HuH-7.5 (cell line): ENCODE measurements around the gene PRDM16.

Experiments
- DNase-seq: peaks from one replicate; pipeline ENCODE4 v3.0.0; 2011; ENCODE audit warnings: low spot score

PRDM16 gene

GRCh38 chr1:3183411-3183810, 114.4 kb downstream of the PRDM16 start:
- no peak for DNase-seq

DNA sequence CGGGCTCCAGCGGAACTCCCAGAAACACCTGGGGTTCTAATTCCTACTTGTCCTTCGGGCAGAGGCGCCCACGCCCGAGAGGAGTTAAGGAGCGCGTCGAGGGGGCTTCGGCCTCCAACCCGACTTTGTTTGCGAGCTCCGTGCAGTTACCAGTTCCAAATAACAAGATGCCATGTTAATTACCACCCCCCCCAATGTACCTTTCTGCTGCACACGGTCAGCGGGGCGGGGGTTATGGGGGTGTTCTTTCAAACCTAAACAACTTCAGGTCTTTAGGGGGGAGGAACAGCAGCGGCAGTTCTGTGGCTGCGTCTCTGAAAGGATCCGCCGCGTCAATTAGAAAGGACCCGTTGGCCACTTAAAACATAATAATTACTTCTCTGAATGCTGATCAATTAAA, 114.8 kb downstream of the PRDM16 start:
- no peak for DNase-seq

GRCh38 chr1:3184666-3185065, 115.7 kb downstream of the PRDM16 start:
- no peak for DNase-seq

DNA sequence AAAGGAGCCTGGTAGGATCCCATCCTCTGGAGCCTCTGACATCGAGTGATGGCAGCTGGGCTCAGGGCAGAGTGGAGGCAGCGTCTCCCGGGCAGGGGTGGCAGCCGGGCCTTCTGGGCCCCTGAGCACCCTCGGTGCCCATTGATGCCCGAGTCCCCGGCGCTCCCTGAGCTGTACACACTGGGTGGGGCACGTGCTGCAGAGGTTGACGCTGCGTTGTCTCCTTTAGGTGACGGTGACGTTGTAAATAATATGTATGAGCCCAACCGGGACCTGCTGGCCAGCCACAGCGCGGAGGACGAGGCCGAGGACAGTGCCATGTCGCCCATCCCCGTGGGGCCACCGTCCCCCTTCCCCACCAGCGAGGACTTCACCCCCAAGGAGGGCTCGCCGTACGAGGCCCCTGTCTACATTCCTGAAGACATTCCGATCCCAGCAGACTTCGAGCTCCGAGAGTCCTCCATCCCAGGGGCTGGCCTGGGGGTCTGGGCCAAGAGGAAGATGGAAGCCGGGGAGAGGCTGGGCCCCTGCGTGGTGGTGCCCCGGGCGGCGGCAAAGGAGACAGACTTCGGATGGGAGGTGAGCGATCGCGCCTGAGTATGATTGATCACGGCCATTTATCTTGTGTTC, 117.0 kb downstream of the PRDM16 start:
- DNase-seq = no peak

- DNase-seq = no peak
Measured at GRCh38 chr1:3186526-3186921, 117.5 kb downstream of the PRDM16 start.

- no peak for DNase-seq
Measured at GRCh38 chr1:3187415-3188149, 118.6 kb downstream of the PRDM16 start.

DNA sequence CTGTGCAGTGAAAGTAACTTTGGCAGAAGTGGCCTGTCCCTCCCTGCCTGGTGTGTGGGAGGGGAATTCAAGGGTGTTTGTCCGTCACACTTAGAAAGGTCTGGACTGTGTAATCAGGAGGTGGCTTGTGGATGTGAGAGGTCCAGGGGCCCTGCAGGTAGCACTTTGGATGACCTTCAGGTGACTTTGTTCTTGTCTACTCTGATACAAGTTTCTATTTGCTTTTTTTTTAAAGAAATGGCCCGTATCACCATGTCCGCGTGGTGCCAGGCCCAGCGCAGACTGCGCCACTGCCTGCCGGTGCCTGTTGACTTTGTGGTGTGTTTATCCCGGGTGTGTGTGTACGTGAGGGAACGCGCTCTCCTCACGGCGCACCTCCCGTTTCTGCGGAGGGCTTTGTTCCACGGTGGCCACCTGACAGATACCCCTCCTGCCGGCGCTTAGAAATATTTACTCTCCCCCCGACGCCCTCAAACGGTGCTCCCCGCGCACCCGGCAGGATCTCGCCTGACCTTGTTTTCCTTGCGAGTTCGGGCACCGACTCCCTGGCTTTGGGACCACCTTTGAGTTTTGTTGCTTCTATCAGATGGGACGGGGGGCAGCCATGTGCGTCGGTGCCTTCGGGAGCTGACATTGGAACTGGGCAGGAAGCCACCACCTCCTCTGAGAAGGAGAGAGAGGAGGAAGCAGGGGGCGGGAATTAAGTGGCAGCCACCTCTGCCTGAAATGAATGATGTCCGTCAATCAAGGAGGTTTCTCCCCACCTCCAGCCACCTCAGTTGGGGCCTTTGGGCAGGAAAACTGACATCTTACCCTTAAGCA, 119.4 kb downstream of the PRDM16 start:
- no peak for DNase-seq

DNA sequence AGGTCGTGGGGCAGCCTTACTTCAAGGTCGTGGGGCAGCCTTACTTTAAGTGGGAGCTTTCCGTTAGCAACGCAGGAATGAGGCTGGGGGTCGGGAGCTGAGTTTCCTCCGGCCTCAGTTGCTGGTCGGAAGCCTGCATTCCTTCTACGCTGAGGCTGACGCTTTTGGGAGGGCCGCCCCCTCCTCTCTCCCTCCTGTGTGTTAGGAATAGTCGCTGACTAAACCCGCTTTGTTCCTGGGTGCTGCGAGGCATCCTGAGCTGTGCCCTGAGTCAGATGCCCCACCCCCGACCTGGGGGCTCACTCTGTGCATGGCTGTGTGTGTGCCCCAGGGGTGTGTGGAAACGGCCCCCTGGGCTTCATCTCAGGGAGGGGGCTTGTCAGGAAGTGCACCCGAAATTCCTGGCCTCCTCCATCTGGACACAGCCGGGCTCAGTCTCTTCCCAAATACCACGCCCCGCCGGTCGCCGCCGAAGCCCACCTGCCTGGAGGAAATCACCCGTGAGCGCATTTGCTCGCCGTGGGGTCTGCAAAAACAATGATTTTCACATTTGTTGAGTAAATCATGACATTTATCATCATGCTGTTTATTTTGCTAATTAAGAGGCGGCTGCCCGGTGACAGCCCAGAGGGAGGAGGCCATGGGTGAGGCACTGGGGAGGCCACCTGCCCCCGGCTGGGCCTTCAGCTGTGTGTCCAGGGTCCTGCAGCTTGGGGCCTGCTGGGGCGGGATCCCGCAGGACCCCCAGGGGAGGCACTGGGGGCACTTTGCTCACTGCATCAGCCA, 121.4 kb downstream of the PRDM16 start:
- DNase-seq = no peak

- DNase-seq = peak; percentile 92
Measured at GRCh38 chr1:3192361-3192760, 123.4 kb downstream of the PRDM16 start.

- DNase-seq = no peak
Measured at GRCh38 chr1:3192825-3193224, 123.8 kb downstream of the PRDM16 start.

DNA sequence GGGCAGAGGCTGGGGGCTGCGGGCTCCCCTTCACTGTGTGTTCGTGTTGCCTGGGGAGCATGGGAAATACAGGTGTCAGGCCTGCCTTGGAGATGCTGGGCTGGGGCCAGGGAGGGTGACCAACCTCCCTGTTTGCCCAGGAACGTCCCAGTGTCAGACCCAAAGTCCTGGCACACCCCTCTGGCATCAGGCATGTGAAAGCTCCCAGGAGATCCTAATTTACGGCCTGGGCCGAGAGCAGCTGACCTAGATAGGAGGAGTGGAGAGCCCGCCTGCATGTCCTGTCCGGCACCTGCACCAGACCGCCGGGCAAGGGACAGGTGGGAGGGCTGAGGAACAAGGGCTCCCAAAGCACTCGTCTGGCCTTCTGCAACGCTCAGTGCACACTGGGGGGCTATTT, 124.8 kb downstream of the PRDM16 start:
- no peak for DNase-seq

GRCh38 chr1:3194760-3195479, 125.9 kb downstream of the PRDM16 start:
- DNase-seq = no peak

- DNase-seq = no peak
Measured at GRCh38 chr1:3195480-3195815, 126.4 kb downstream of the PRDM16 start.

DNA sequence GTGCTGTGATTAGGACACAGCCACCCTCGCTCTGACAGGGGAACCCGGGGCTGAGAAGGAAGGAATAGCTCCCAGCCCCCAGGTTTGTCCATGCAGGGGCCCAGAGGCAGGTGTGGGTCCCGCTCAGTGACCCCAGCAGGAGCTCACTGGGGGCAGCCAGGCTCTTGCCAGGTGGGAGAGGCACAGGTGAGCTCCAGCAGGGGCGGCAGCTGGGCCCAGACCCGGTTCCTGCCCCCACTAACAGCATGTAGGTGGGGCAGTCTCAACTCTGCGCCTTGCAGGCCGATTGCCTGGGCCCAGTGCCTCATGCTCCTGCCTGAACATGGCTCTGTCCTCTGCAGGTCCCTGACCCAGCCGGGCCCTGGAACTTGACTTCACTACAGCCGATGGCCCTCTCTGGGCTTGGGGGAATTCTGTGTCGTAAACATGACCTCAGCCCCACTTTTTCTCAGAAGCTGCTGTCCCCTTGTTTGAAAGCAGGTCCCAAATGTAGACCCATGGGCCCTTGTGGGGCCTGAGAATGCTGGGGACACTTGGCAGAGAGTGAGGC, 127.0 kb downstream of the PRDM16 start:
- DNase-seq = no peak

- no peak for DNase-seq
Measured at GRCh38 chr1:3196577-3197245, 127.7 kb downstream of the PRDM16 start.

- DNase-seq = peak; percentile 79
Measured at GRCh38 chr1:3197781-3198316, 128.8 kb downstream of the PRDM16 start.

GRCh38 chr1:3198371-3199271, 129.6 kb downstream of the PRDM16 start:
- DNase-seq = no peak

DNA sequence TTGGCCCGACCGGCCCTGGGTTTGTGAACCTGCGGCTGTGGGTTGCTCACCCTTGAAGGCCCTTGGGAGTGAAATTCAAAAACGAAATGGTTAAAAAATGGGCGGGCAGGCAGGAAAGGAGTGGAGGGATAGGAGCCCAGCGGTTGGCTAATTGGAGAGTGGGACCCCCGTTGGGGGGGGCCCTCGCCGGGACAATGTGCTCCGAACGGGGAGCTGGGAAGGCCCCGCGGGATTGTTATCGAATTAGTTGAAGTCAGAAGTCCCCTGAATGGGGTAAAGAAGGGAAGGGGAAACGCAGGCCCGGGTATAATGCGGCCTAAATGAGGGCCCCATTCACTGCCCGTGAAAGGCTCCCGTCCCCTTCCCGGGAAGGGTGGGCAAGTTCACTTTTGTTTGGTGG, 135.7 kb downstream of the PRDM16 start:
- no peak for DNase-seq

DNA sequence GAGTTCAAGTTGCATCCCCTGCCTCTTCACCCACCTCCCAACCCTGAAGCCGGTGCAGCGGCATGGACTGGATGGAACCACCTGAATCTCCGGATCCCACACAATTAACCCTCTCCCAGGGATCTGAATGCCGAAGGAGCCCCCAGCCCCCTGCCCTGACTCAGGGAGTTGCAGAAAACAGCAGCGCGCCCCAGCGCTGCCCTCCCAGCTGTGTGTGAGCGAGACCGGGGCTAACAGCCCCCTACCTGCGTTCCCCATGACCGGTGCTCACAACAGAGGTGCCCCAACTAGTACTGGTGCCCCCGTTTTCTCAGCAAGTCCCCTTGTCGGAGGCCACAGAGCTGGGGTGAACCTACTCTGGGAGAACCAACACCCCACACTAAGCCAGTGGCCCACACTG, 136.8 kb downstream of the PRDM16 start:
- no peak for DNase-seq

GRCh38 chr1:3206696-3207095, 137.7 kb downstream of the PRDM16 start:
- DNase-seq = no peak
